Umbilical cord (tissue), 2 donors: ENCODE results near the gene KRTAP5-10. TPM values are rescaled to one million over a fixed set of nuclear protein-coding genes. Genes with fewer than 3 reads are reported as not detected.
"Not testable (repeated sequence)": the region's sequence is repeated elsewhere in the genome, so short reads cannot be mapped to it uniquely, and the experiment has no call there.

Experiments
- DNase-seq: peaks from one replicate; pipeline ENCODE4 v3.0.0-alpha.2; 2015; ENCODE audit warnings: low spot score
- total RNA-seq: library from RNA; depleted of rRNA; stranded (reverse); fragments of >200 nt; gene quantifications from one replicate; pipeline ENCODE4 v1.2.3, GENCODE V29; 2014; ENCODE audit warnings: low replicate concordance; ENCODE audit not compliant: insufficient read depth

Gene KRTAP5-10, protein sequence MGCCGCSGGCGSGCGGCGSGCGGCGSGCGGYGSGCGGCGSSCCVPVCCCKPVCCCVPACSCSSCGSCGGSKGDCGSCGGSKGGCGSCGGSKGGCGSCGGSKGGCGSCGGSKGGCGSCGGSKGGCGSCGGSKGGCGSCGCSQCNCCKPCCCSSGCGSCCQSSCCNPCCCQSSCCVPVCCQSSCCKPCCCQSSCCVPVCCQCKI
- total RNA-seq: not detected

- DNase-seq: no peak
Observed at GRCh38 chr11:71565263-71565662, at the start of gene KRTAP5-10. Gene KRTAP5-10, plus strand, starts transcription at chr11:71565563. Its CDS starts 25 bp downstream, at chr11:71565588.

GRCh38 chr11:71518506-71519471, 46.6 kb upstream of the KRTAP5-10 start:
- no peak for DNase-seq

- DNase-seq: peak; percentile 13
Observed at GRCh38 chr11:71519546-71519945, 45.8 kb upstream of the KRTAP5-10 start.

GRCh38 chr11:71525188-71525937, 40.0 kb upstream of the KRTAP5-10 start:
- DNase-seq: no peak

- DNase-seq: no peak
Observed at GRCh38 chr11:71525938-71526495, 39.3 kb upstream of the KRTAP5-10 start.

- not testable (repeated sequence) for DNase-seq
Observed at GRCh38 chr11:71526796-71527575, 38.4 kb upstream of the KRTAP5-10 start, which contains the start of gene KRTAP5-7. Gene KRTAP5-7, plus strand, starts transcription at chr11:71527267. Its CDS starts 34 bp downstream, at chr11:71527301.

DNA sequence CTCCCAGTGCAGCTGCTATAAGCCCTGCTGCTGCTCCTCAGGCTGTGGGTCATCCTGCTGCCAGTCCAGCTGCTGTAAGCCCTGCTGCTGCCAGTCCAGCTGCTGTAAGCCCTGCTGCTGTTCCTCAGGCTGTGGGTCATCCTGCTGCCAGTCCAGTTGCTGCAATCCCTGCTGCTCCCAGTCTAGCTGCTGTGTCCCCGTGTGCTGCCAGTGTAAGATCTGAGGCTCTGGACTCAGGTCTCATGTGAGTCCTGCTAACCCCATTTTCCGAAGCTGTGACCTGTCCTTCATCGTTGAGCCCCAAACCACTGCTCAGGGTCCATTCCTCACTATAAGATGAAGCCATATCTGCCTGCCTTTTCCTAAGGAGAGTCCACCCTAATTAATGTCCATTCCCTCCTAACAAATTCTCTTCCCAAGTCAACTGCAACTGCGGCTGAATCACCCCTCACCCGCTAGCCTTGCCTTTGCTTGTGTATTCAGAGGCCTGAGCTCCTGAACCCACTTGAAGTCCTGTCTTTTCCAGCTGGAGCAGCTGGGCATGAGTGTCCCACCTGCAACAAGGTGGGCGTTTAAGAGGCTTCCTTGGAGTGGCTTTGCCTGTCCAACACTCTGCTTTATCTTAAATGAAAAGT, 37.7 kb upstream of the KRTAP5-10 start:
- DNase-seq: no peak

GRCh38 chr11:71530602-71531001, 34.8 kb upstream of the KRTAP5-10 start:
- DNase-seq: no peak

DNA sequence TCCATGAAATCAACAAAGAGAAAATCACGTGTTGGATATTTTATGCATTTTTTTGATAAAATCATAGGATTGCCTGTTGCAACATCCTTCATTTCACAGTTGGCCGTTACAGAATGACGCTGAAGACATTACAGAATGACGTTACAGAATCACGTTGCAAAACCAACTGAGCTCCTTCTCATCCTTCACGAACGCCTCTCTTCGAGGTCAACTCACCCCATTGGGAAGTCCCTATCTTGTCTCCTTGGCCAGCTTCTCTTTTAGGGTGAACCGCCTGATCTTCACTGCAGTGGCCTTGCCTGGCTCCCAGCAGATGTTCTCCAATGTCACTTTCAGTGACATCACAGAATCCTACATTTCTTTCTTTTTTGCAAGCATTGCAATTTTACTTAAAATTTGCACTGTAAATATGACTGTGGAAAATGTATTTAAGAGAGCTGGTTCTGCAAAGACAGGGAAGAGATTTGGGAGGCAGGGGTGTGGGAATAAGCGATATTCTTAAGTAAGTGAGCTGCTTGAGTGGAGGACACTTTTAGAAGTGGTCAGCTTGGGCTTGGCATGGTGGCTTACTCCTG, 33.2 kb upstream of the KRTAP5-10 start:
- DNase-seq: no peak

DNA sequence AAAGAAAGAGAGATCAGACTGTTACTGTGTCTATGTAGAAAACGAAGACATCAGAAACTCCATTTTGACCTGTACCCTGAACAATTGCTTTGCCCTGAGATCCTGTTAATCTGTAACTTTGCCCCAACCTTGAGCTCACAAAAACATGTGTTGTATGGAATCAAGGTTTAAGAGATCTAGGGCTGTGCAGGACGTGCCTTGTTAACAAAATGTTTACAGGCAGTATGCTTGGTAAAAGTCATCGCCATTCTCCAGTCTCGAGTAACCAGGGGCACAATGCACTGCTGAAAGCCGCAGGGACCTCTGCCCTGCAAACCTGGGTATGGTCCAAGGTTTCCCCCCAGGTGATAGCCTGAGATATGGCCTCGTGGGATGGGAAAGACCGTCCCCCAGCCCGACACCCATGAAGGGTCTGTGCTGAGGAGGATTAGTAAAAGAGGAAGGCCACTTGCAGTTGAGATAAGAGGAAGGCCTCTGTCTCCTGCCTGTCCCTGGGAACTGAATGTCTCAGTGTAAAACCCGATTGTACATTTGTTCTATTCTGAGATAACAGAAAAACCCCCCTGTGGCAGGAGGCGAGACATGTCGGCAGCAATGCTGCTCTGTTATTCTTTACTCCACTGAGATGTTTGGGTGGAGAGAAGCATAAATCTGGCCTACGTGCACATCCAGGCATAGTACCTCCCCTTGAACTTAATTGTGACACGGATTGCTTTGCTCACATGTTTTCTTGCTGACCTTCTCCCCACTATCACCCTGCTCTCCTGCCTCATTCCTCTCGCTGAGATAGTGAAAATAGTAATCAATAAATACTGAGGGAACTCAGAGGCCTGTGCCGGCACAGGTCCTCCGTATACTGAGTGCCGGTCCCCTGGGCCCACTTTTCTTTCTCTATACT, 30.4 kb upstream of the KRTAP5-10 start:
- peak; percentile 11 for DNase-seq

DNA sequence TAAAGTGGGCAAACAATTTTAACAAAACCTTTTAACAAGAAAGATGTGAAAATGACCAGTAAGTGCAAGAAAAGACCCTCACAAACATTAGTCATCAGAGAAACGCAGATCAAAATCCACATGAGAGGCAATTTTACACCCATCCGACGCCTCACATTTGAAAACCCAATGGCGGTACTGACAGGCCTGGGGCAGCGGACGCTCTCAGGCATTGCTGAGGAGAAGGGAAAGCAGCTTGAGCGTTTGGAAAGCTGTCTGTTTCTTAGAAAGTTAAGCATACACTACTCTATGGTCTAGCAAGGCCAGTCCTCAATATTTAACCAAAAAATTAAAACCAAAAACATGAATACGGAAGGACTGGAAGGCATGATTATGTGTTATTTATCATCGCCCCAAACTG, 29.5 kb upstream of the KRTAP5-10 start:
- no peak for DNase-seq

GRCh38 chr11:71537537-71537936, 27.8 kb upstream of the KRTAP5-10 start:
- no peak for DNase-seq

DNA sequence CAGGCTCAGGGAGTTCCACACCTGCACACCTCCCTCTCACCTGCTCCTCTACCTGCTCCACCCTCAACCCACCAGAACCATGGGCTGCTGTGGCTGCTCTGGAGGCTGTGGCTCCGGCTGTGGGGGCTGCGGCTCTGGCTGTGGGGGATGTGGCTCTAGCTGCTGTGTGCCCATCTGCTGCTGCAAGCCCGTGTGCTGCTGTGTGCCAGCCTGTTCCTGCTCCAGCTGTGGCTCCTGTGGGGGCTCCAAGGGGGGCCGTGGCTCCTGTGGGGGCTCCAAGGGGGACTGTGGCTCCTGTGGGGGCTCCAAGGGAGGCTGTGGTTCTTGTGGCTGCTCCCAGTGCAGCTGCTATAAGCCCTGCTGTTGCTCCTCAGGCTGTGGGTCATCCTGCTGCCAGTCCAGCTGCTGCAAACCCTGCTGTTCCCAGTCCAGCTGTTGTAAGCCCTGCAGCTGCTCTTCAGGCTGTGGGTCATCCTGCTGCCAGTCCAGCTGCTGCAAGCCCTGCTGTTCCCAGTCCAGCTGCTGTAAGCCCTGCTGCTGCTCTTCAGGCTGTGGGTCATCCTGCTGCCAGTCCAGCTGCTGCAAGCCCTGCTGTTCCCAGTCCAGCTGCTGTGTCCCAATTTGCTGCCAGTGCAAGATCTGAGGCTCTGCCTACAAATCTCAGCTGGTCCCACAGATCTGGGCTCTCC, 27.2 kb upstream of the KRTAP5-10 start, which contains the start of gene KRTAP5-8:
KRTAP5-8 (plus strand) TSS at position 49 of the 689 bp plus-strand sequence; CDS start at position 80, 31 bp downstream.
- DNase-seq: peak; percentile 5

DNA sequence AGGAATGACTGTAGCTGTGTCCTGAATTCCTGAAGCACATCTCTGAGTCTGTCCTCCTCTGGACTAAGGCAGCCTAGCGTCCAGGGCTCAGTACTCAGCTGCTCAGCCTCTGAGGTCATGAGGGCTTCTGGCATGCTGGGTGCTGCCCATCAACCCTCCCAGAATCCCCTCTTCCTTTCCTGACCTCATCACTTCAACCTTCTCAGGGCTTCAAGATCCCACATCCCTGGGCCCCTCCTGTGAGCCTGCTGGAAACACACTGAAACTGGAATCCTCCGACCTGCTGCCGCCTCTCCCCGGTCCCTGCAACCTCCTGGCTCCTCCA, 26.7 kb upstream of the KRTAP5-10 start:
- DNase-seq: peak; percentile 49

DNA sequence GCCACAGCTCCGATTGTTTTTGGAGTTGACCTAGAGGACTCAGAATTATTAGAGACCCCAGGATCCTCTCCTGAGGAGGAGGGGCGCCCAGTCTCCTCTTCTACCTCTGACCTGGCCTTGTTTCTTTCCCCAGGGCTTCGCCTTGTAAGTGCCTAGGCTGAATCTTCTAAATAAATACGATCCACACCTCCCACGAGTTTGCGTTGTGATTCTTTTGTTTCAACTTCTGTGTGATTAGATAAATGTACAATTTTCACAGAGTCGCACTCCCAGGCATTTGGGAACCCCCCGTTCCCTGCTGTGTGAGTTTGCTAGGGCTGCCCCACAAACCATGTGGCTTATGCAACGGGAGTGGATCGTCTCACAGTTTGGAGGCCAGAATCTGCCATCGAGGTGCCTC, 26.3 kb upstream of the KRTAP5-10 start:
- DNase-seq: no peak

DNA sequence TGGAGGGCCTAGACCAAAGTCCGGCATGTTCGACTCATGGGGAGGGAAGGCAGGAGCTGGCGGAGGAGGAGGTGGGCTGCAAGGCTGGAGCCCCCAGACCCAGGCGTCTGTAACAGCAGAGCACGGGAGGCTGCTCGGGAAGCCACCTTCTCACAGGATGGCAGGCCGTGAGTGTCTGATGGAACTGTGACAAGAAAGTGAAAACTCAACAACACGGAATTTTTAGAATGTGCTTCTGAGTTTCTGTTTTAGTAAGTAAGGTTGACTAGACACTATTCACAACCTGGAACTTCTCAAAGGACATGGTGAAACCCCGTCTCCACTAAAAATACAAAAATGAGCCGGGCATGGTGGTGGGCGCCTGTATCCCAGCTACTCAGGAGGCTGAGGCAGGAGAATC, 25.4 kb upstream of the KRTAP5-10 start:
- DNase-seq: not testable (repeated sequence)

DNA sequence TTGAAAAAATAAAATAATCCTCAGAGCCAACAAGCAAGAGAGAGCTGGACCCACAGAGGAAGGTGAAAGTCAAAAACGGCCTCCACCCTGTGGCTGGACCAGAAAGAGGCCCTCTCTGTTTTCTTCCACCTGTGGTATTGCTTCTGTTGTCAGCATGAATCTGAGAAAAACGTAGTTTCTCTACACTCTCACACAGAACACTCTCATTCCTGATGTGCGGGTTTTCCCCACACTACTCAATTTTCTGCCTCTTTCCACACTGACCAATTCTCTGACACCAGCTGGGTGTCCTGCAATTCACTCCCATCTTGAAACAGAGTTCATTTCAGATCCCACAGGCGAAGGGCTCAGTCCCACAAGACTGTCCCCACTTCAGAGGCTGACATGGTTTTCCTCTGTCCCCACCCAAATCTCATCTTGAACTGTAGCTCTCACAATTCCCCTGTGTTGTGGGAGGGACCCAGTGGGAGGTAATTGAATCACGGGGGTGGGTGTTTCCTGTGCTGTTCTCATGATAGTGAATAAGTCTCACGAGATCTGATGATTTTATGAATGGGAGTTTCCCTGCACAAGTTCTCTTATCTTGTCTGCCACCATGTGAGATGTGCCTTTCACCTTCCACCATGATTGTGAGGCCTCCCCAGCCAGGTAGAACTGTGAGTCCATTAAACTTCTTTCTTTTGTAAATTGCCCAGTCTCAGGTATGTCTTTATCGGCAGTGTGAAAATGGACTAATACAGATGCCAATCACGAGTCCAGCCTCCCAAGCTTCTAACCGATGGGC, 24.6 kb upstream of the KRTAP5-10 start:
- DNase-seq: not testable (repeated sequence)
